PC-3 (cell line): ENCODE measurements around the gene CAPG. TPM values are rescaled to one million over a fixed set of nuclear protein-coding genes. Genes with fewer than 3 reads are reported as not detected.
A peak's percentile ranks its signal among the peaks of the same experiment; 100 is the strongest.

ENCODE experiments used
- ATAC-seq: fragments of 200-7000 bp; cut with Tn5 transposase; 2 replicates; pipeline ENCODE4 v1.9.1; 2020; ENCODE audit warnings: mild to moderate bottlenecking, moderate library complexity
- BruUV-seq: library from RNA; stranded (reverse); fragments of 400-500 nt; replicated peaks from 2 replicates; lab custom pipeline; 2021; lab: Mats Ljungman, UMichigan
- CTCF ChIA-PET: fragments of 300-600 bp; sonication (Branson Sonifier 250); formaldehyde crosslinking; loops from one replicate; lab custom pipeline; 2022; ENCODE audit warnings: antibody characterized with exemption; lab: Charles Lee
- POLR2A ChIA-PET: fragments of 300-600 bp; sonication (Branson Sonifier 250); formaldehyde crosslinking; loops from one replicate; lab custom pipeline; 2022; ENCODE audit warnings: antibody characterized with exemption; ENCODE audit not compliant: unreplicated experiment; lab: Charles Lee
- DNase-seq: peaks from one replicate; pipeline ENCODE4 v3.0.0-alpha.2; 2015
- H2AFZ ChIP-seq: fragments of 300-600 bp; sonication (generic); 2 replicates; pipeline ENCODE4 v1.6.0; 2016; ENCODE audit warnings: antibody characterized with exemption, low read length
- H3F3A ChIP-seq: fragments of 300-600 bp; sonication (generic); one replicate; pipeline ENCODE4 v1.6.0; 2017; ENCODE audit warnings: antibody characterized with exemption, low read length, control low read depth, mild to moderate bottlenecking; ENCODE audit not compliant: unreplicated experiment
- H3K27ac ChIP-seq: fragments of 300-600 bp; sonication (generic); 2 replicates; pipeline ENCODE4 v1.5.1; 2016; ENCODE audit warnings: mild to moderate bottlenecking, low read length
- H3K27me3 ChIP-seq: fragments of 300-600 bp; sonication (generic); 2 replicates; pipeline ENCODE4 v1.6.1; 2016; ENCODE audit warnings: low read length, mixed read lengths
- H3K36me3 ChIP-seq: fragments of 300-600 bp; sonication (generic); 2 replicates; pipeline ENCODE4 v1.6.1; 2016; ENCODE audit warnings: low read depth, mixed run types, low read length, mixed read lengths
- H3K4me1 ChIP-seq: fragments of 300-600 bp; sonication (generic); 2 replicates; pipeline ENCODE4 v1.5.1; 2016; ENCODE audit warnings: low read length; ENCODE audit not compliant: insufficient read depth
- H3K4me2 ChIP-seq: fragments of 300-600 bp; sonication (generic); 2 replicates; pipeline ENCODE4 v1.6.0; 2016; ENCODE audit warnings: low read length
- H3K4me3 ChIP-seq: fragments of 300-600 bp; sonication (generic); 2 replicates; pipeline ENCODE4 v1.5.1; 2016; ENCODE audit warnings: mild to moderate bottlenecking, low read length, mixed read lengths
- H3K79me2 ChIP-seq: fragments of 300-600 bp; sonication (generic); 2 replicates; pipeline ENCODE4 v1.6.1; 2017; ENCODE audit warnings: low read length, mixed read lengths
- H3K9ac ChIP-seq: fragments of 300-600 bp; sonication (generic); 2 replicates; pipeline ENCODE4 v1.6.0; 2016; ENCODE audit warnings: mild to moderate bottlenecking, low read length
- H3K9me2 ChIP-seq: fragments of 300-600 bp; sonication (generic); replicated peaks from 2 replicates; pipeline ENCODE4 v1.6.1; 2016; ENCODE audit warnings: mixed run types, low read length, mixed read lengths
- H3K9me3 ChIP-seq: fragments of 300-600 bp; sonication (generic); 2 replicates; pipeline ENCODE4 v1.6.1; 2016; ENCODE audit warnings: low read length, mixed read lengths
- H4K20me1 ChIP-seq: fragments of 300-600 bp; sonication (generic); 2 replicates; pipeline ENCODE4 v1.6.1; 2016; ENCODE audit warnings: low read length, mixed read lengths
- EZH2 ChIP-seq: fragments of 300-600 bp; sonication (generic); IDR thresholded peaks from one replicate; pipeline ENCODE4 v1.6.1; 2017; ENCODE audit warnings: antibody characterized with exemption, mild to moderate bottlenecking, low read length; ENCODE audit not compliant: unreplicated experiment
- EZH2phosphoT487 ChIP-seq: fragments of 300-600 bp; sonication (generic); IDR thresholded peaks from 2 replicates; pipeline ENCODE4 v1.6.1; 2018; ENCODE audit warnings: mild to moderate bottlenecking, antibody characterized with exemption, low read length, borderline replicate concordance
- intact Hi-C: fragments of 100-400 bp; cut with micrococcal nuclease; formaldehyde crosslinking; loops from 2 replicates; pipeline ENCODE4 v1.9.0; 2023
- total RNA-seq: library from RNA; depleted of rRNA; stranded (reverse); fragments of >200 nt; gene quantifications from 2 replicates; pipeline ENCODE4 v1.2.3, GENCODE V29; 2014
- TF ChIP-seq, protein P1 (sequence below): fragments of 300-600 bp; sonication (generic); conservative IDR thresholded peaks from 2 replicates; pipeline ENCODE4 v1.5.1; 2017; ENCODE audit warnings: antibody characterized with exemption, low read depth, mild to moderate bottlenecking, low read length

Gene CAPG
- total RNA-seq, 1 experiment from 2014 or later, result 221 TPM

- no peak overlapping the region for H3K4me2 ChIP-seq
- intact Hi-C loops, result loop anchor here (5.0 kb wide), 1 partner anchor 61 kb away; no protein-coding TSS in a partner anchor
- no peaks in the 10 kb centered on the region for H3K36me3 ChIP-seq
- ChIA-PET CTCF (no interaction called here), POLR2A (no interaction called here)
- no peak overlapping the region for H3K4me3 ChIP-seq
- H4K20me1 ChIP-seq, result no peaks in the 10 kb centered on the region
- no TSS peak for BruUV-seq
- H3K27ac ChIP-seq, result no peak overlapping the region
- DNase-seq (no peak), ATAC-seq (no peak)
- H3K9me3 ChIP-seq, result no peaks in the 10 kb centered on the region
- peaks cover 35% of the 10 kb centered on the region for H3K4me1 ChIP-seq
- no peaks in the 10 kb centered on the region for H3K79me2 ChIP-seq
- H2AFZ ChIP-seq, result no peak overlapping the region
- peaks cover 4% of the 10 kb centered on the region for H3F3A ChIP-seq
- TF ChIP-seq, protein P1, sequence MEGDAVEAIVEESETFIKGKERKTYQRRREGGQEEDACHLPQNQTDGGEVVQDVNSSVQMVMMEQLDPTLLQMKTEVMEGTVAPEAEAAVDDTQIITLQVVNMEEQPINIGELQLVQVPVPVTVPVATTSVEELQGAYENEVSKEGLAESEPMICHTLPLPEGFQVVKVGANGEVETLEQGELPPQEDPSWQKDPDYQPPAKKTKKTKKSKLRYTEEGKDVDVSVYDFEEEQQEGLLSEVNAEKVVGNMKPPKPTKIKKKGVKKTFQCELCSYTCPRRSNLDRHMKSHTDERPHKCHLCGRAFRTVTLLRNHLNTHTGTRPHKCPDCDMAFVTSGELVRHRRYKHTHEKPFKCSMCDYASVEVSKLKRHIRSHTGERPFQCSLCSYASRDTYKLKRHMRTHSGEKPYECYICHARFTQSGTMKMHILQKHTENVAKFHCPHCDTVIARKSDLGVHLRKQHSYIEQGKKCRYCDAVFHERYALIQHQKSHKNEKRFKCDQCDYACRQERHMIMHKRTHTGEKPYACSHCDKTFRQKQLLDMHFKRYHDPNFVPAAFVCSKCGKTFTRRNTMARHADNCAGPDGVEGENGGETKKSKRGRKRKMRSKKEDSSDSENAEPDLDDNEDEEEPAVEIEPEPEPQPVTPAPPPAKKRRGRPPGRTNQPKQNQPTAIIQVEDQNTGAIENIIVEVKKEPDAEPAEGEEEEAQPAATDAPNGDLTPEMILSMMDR, result 0 out of 2 replicates have a peak, but pooled peaks have one; percentile 13
- TF ChIP-seq EZH2 (no peak), EZH2phosphoT487 (no peak)
- H3K9me2 ChIP-seq, result no peaks in the 10 kb centered on the region
- no peak overlapping the region for H3K9ac ChIP-seq
- no peaks in the 10 kb centered on the region for H3K27me3 ChIP-seq
Measured at GRCh38 chr2:85435981-85436835, 26.0 kb upstream of the CAPG start.

GRCh38 chr2:85435220-85435958 lies 25.2 kb upstream of the CAPG start:
- no TSS peak for BruUV-seq
- Histone ChIP-seq H3K9me2 (no peaks in the 10 kb centered on the region), H3K9me3 (no peaks in the 10 kb centered on the region), H2AFZ (no peak overlapping the region), H3K36me3 (no peaks in the 10 kb centered on the region), H3K4me3 (no peak overlapping the region), H3K9ac (no peak overlapping the region), H3K27me3 (no peaks in the 10 kb centered on the region), H3K4me1 (peaks cover 35% of the 10 kb centered on the region), H3F3A (peaks cover 4% of the 10 kb centered on the region), H3K27ac (no peak overlapping the region), H4K20me1 (no peaks in the 10 kb centered on the region), H3K4me2 (no peak overlapping the region), H3K79me2 (no peaks in the 10 kb centered on the region)
- DNase-seq, result no peak
- ChIA-PET POLR2A (no interaction called here), CTCF (no interaction called here)
- no peak for ATAC-seq
- intact Hi-C loops, result loop anchor here (5.0 kb wide), 1 partner anchor 62 kb away; no protein-coding TSS in a partner anchor
- TF ChIP-seq EZH2 (no peak), EZH2phosphoT487 (no peak)
- TF ChIP-seq, protein P1, result no peak
